K562 (cell line): ENCODE measurements around the gene COG4. TPM values are rescaled to one million over a fixed set of nuclear protein-coding genes. Genes with fewer than 3 reads are reported as not detected.
A peak's percentile ranks its signal among the peaks of the same experiment; 100 is the strongest.

ENCODE experiments used
- C11orf30 ChIP-seq: fragments of 450-650 bp; IDR thresholded peaks from 2 replicates; pipeline ENCODE4 v1.6.1; 2016; ENCODE audit warnings: low read depth, mild to moderate bottlenecking
- DDX20 ChIP-seq: fragments of 450-650 bp; IDR thresholded peaks from 2 replicates; pipeline ENCODE4 v1.6.1; 2016; ENCODE audit warnings: missing genetic modification characterization, low read depth, mild to moderate bottlenecking, missing compliant biosample characterization, moderate library complexity
- FOXJ3 ChIP-seq: sonication (generic); formaldehyde crosslinking; IDR thresholded peaks from 2 replicates; pipeline ENCODE4 v1.4.0; 2020; ENCODE audit warnings: mild to moderate bottlenecking, missing genetic modification reagents
- NFRKB ChIP-seq: fragments of 450-650 bp; IDR thresholded peaks from 2 replicates; pipeline ENCODE4 v1.6.1; 2016; ENCODE audit warnings: low read depth
- PHB ChIP-seq: fragments of 250-450 bp; sonication (Bioruptor Pico); IDR thresholded peaks from 2 replicates; pipeline ENCODE4 v1.5.0; 2021
- REST ChIP-seq, 2 experiments: fragments of 450-650 bp; formaldehyde crosslinking in 1 of 2; IDR thresholded peaks; 2 replicates each; pipeline versions ENCODE4 v1.4.0 to v1.6.1; 2014 to 2020; ENCODE audit warnings: mild to moderate bottlenecking in 2 of 2, borderline replicate concordance in 1 of 2, low read depth in 1 of 2
- RFX5 ChIP-seq: IDR thresholded peaks from 2 replicates; pipeline ENCODE4 v1.6.1; 2011; ENCODE audit warnings: low read depth, mild to moderate bottlenecking, improper control_type of control experiment, low read length
- SFPQ ChIP-seq: fragments of 200-400 bp; formaldehyde crosslinking; IDR thresholded peaks from 2 replicates; pipeline ENCODE4 v1.6.1; 2017; ENCODE audit warnings: mild to moderate bottlenecking, low read depth, low read length, moderate library complexity
- polyA plus RNA-seq, 8 experiments: library from polyadenylated mRNA; depleted of rRNA in 4 of 8; stranded (reverse) in 5 of 8; unstranded in 3 of 8; fragments of >200 nt; fragmentation: Nextera tagmentation in 2 of 8; fragmentation: Illumina TruSeq in 1 of 8; extraction: Ambion mirVana in 2 of 8; extraction: Trizol in 1 of 8; gene quantifications; 2 replicates each; pipeline versions ENCODE4 v1.2.1 to v1.2.3, GENCODE V29; 2011 to 2014; ENCODE audit warnings: inconsistent platforms in 1 of 8, missing spikeins in 1 of 8
- total RNA-seq, 7 experiments: library from RNA; depleted of rRNA in 6 of 7; stranded (reverse); fragments of >200 nt in 6 of 7; fragmentation: Illumina TruSeq in 2 of 7; extraction: Trizol in 2 of 7; gene quantifications; 2 replicates each; pipeline versions ENCODE4 v1.2.1 to v1.2.3, GENCODE V29; 2011 to 2021; ENCODE audit warnings: low replicate concordance in 1 of 7
- TF ChIP-seq, protein P1 (sequence below): fragments of 200-800 bp; sonication (Bioruptor generic); IDR thresholded peaks from 2 replicates; pipeline ENCODE4 v1.6.1; 2017; ENCODE audit warnings: missing genetic modification characterization, missing compliant biosample characterization
- TF ChIP-seq, protein P2 (sequence below): fragments of 250-450 bp; sonication (Bioruptor Pico); IDR thresholded peaks from 2 replicates; pipeline ENCODE4 v1.8.0; 2021; ENCODE audit warnings: moderate library complexity, mild to moderate bottlenecking, inconsistent platforms
- TF ChIP-seq, protein P3 (sequence below), 2 experiments: fragments of 450-650 bp in 1 of 2; IDR thresholded peaks; 2 replicates each; pipeline ENCODE4 v1.6.1; 2011 to 2017; ENCODE audit warnings: low read depth in 2 of 2, antibody characterized with exemption in 1 of 2, borderline replicate concordance in 1 of 2, low read length in 1 of 2, mild to moderate bottlenecking in 1 of 2, mixed read lengths in 1 of 2; ENCODE audit not compliant: control insufficient read depth in 1 of 2

COG4 gene
- total and polyA plus RNA-seq, 9 of the 15 experiments (the other 6 are each of a cell fraction or from before 2014, with no cell fraction given) = 13.7 to 73.9 (median 44.2) TPM

DNA sequence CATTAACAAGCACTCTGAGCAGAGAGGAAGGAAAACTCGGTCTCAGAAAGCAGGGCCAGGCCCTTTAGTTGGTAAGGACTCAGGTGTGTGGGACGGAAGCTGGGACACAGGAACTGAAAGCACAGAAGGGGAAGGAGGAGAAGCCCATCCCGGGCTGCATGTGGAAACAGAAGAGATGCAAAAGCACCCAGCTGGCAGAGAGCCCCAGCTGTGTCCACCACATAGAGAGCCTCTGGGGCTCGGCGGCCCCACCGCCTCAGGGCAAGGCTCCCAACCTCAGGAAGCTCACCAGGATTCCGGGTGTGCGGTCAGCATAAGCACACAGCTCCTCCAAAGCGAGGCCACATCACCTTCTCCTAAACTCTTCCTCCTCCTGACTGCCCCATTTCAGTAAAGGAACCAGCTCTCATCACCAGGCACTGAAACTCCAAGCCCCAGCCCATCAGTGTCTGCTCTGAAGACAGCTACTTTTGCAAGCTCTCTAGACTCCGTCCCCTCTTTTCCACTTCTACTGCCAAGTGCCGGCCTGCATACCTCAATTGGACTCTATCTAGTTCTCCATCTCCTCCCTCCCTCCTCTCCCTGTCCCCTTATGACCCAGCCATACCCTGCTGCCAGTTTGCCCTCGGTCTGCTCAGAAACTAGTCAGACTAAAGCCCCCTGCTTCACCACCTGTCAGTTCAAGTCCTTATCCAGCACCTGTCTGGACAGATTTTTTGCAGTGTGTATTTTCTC lies 90.5 kb downstream of the COG4 start (continued):
- no peak for TF ChIP-seq REST (IDR thresholded peaks at IDR 0.05; ENCODE audit: borderline replicate concordance)
- TF ChIP-seq REST (CRISPR knock-in tag; IDR thresholded peaks at IDR 0.05; ENCODE audit: low read depth) = no peak
- no peak for TF ChIP-seq SFPQ
- no peak for TF ChIP-seq DDX20 (tag)
- TF ChIP-seq C11orf30 = no peak
- TF ChIP-seq, protein P1, sequence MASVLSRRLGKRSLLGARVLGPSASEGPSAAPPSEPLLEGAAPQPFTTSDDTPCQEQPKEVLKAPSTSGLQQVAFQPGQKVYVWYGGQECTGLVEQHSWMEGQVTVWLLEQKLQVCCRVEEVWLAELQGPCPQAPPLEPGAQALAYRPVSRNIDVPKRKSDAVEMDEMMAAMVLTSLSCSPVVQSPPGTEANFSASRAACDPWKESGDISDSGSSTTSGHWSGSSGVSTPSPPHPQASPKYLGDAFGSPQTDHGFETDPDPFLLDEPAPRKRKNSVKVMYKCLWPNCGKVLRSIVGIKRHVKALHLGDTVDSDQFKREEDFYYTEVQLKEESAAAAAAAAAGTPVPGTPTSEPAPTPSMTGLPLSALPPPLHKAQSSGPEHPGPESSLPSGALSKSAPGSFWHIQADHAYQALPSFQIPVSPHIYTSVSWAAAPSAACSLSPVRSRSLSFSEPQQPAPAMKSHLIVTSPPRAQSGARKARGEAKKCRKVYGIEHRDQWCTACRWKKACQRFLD (CRISPR knock-in tag) = 0 out of 2 replicates have a peak, but pooled peaks have one; percentile 12
- TF ChIP-seq, protein P2, sequence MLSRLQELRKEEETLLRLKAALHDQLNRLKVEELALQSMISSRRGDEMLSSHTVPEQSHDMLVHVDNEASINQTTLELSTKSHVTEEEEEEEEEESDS = no peak
- no peak for TF ChIP-seq PHB (CRISPR knock-in tag)
- TF ChIP-seq NFRKB = peak; percentile 57; the same call in 1 of the 2 replicates
- TF ChIP-seq, protein P3, sequence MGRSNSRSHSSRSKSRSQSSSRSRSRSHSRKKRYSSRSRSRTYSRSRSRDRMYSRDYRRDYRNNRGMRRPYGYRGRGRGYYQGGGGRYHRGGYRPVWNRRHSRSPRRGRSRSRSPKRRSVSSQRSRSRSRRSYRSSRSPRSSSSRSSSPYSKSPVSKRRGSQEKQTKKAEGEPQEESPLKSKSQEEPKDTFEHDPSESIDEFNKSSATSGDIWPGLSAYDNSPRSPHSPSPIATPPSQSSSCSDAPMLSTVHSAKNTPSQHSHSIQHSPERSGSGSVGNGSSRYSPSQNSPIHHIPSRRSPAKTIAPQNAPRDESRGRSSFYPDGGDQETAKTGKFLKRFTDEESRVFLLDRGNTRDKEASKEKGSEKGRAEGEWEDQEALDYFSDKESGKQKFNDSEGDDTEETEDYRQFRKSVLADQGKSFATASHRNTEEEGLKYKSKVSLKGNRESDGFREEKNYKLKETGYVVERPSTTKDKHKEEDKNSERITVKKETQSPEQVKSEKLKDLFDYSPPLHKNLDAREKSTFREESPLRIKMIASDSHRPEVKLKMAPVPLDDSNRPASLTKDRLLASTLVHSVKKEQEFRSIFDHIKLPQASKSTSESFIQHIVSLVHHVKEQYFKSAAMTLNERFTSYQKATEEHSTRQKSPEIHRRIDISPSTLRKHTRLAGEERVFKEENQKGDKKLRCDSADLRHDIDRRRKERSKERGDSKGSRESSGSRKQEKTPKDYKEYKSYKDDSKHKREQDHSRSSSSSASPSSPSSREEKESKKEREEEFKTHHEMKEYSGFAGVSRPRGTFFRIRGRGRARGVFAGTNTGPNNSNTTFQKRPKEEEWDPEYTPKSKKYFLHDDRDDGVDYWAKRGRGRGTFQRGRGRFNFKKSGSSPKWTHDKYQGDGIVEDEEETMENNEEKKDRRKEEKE (IDR thresholded peaks at IDR 0.05; ENCODE audit: borderline replicate concordance in 1 of 2, control insufficient read depth in 1 of 2, low read depth in 2 of 2, low read length in 1 of 2) = no peak
- TF ChIP-seq FOXJ3 = no peak
- no peak for TF ChIP-seq RFX5
